ENCODE data around the gene SLC35G3. TPM values are rescaled to one million over a fixed set of nuclear protein-coding genes. Genes with fewer than 3 reads are reported as not detected.

Gene SLC35G3
- total RNA-seq, 1 donor from 2014 or later: not detected

DNA sequence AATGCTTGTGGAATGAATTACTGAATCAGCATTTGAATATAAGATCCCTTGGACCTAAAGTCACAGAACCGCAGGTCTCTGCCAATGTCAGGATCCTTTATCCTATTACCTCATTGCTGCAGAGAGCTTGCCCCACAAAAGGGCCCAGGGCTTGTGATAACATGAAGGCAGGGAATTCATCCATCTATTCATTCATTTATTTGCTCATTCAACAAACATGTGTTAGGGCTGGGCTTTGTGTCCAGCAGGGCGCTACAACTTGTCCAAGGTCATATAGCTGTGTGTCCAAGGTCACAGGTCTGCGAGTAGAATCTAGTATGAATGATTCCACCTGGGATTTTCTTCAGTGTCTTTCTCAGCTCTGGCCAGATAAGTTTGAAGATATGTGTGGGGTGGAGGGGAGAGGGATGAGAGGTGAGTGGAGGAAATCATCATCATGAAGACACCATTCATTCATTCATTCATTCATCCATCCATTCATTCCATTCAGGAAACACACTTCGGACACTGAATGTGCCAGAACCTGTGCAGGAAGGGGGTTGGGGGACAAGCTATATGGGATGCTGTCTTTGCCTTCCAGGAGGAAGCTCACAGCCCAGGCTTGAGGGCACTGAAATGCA, 47.9 kb downstream of the SLC35G3 start:
- Mint-ChIP-seq H3K4me3 (ENCODE audit: unreplicated experiment) (no peak overlapping the region), H3K36me3 (ENCODE audit: low read depth) (no peaks in the 10 kb centered on the region), H3K27ac (ENCODE audit: unreplicated experiment) (no peak overlapping the region), H3K4me1 (ENCODE audit: low read depth) (peaks cover 4% of the 10 kb centered on the region), H3K9me3 (ENCODE audit: low read depth) (no peaks in the 10 kb centered on the region), H3K27me3 (ENCODE audit: low read depth) (peaks cover 9% of the 10 kb centered on the region)
- TF ChIP-seq, protein P1, sequence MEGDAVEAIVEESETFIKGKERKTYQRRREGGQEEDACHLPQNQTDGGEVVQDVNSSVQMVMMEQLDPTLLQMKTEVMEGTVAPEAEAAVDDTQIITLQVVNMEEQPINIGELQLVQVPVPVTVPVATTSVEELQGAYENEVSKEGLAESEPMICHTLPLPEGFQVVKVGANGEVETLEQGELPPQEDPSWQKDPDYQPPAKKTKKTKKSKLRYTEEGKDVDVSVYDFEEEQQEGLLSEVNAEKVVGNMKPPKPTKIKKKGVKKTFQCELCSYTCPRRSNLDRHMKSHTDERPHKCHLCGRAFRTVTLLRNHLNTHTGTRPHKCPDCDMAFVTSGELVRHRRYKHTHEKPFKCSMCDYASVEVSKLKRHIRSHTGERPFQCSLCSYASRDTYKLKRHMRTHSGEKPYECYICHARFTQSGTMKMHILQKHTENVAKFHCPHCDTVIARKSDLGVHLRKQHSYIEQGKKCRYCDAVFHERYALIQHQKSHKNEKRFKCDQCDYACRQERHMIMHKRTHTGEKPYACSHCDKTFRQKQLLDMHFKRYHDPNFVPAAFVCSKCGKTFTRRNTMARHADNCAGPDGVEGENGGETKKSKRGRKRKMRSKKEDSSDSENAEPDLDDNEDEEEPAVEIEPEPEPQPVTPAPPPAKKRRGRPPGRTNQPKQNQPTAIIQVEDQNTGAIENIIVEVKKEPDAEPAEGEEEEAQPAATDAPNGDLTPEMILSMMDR (IDR thresholded peaks at IDR 0.05): no peak
- DNase-seq (ENCODE audit: low spot score): no peak

DNA sequence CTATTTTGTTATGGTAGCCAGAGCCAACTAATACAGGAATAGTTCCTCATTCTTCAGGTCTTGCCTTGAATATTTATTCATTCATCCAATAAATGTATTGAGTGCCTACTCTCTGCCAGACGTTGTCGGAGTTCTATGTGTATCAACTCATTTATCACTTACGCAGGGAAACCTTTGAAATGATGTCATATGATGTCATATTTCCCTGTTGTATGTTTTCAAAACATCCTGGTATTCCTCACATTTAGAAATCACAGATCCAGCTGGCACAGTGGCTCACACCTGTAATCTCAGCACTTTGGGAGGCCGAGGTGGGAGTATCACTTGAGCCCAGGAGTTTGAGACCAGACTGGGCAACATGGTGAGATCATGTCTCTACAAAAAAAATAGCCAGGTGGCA, 49.4 kb downstream of the SLC35G3 start:
- H3K27ac Mint-ChIP-seq (ENCODE audit: unreplicated experiment): no peak overlapping the region
- H3K27me3 Mint-ChIP-seq (ENCODE audit: low read depth): peaks cover 9% of the 10 kb centered on the region
- no peaks in the 10 kb centered on the region for H3K9me3 Mint-ChIP-seq (ENCODE audit: low read depth)
- no peak for DNase-seq (ENCODE audit: low spot score)
- peaks cover 11% of the 10 kb centered on the region for H3K4me1 Mint-ChIP-seq (ENCODE audit: low read depth)
- H3K4me3 Mint-ChIP-seq (ENCODE audit: unreplicated experiment): no peak overlapping the region
- no peaks in the 10 kb centered on the region for H3K36me3 Mint-ChIP-seq (ENCODE audit: low read depth)
- TF ChIP-seq, protein P1 (IDR thresholded peaks at IDR 0.05): no peak

Other genes starting within 250 kb of the SLC35G3 start
- 2.1 to 3.0 TPM (median 2.1 TPM) in 3 replicates for gene CCT6B, start 232.9 kb downstream of the SLC35G3 start, total RNA-seq
- gene ZNF830, start 232.9 kb downstream of the SLC35G3 start, total RNA-seq: 12.0 to 16.0 TPM (median 12.3 TPM) in 3 replicates
- 26.0 to 40.4 TPM (median 28.8 TPM) in 3 replicates for gene LIG3, start 213.9 kb downstream of the SLC35G3 start, total RNA-seq
- 11.1 to 16.5 TPM (median 14.0 TPM) in 3 replicates for gene RFFL, start 130.7 kb downstream of the SLC35G3 start, total RNA-seq
- 11.1 to 13.4 TPM (median 11.2 TPM) in 3 replicates for gene RAD51D, start 74.5 kb downstream of the SLC35G3 start, total RNA-seq
- not detected in 3 replicates for gene FNDC8, start 72.8 kb downstream of the SLC35G3 start, total RNA-seq
- 10.2 to 12.7 TPM (median 12.0 TPM) in 3 replicates for gene NLE1, start 52.1 kb downstream of the SLC35G3 start, total RNA-seq
- not detected in 3 replicates for gene UNC45B, start 46.6 kb downstream of the SLC35G3 start, total RNA-seq
- gene SLFN5, start 48.7 kb upstream of the SLC35G3 start, total RNA-seq: 36.2 to 90.5 TPM (median 89.4 TPM) in 3 replicates
- 15.2 to 19.0 TPM (median 18.2 TPM) in 3 replicates for gene SLFN11, start 179.2 kb upstream of the SLC35G3 start, total RNA-seq
- gene SLFN12, start 238.1 kb upstream of the SLC35G3 start, total RNA-seq: 10.5 to 19.2 TPM (median 13.1 TPM) in 3 replicates

Data from chondrocyte (in vitro differentiated cells).